GM12878 (cell line): Measurements from ENCODE around the gene GRIA4.

ENCODE experiments used
- BHLHE40 ChIP-seq, 2 experiments: fragments of 450-650 bp in 1 of 2; IDR thresholded peaks; 2 replicates each; pipeline ENCODE4 v1.6.1; 2011 to 2017; ENCODE audit warnings: low read depth in 2 of 2, borderline replicate concordance in 1 of 2, improper control_type of control experiment in 1 of 2, low read length in 1 of 2, mild to moderate bottlenecking in 1 of 2
- CTCF ChIP-seq, 3 experiments: IDR thresholded peaks in 2 of 3; conservative IDR thresholded peaks in 1 of 3; 2 replicates each; pipeline ENCODE4 v1.5.1; 2011; ENCODE audit warnings: low read depth in 3 of 3, low read length in 3 of 3, mild to moderate bottlenecking in 3 of 3, control low read depth in 2 of 3, moderate library complexity in 2 of 3, inconsistent platforms in 1 of 3, mixed read lengths in 1 of 3; ENCODE audit not compliant: control insufficient read depth in 2 of 3, insufficient read depth in 1 of 3; ENCODE audit errors: extremely low read depth in 1 of 3
- NBN ChIP-seq: fragments of 450-650 bp; IDR thresholded peaks from 2 replicates; pipeline ENCODE4 v1.6.1; 2016
- NRF1 ChIP-seq: conservative IDR thresholded peaks from 2 replicates; pipeline ENCODE4 v1.6.1; 2011; ENCODE audit warnings: mild to moderate bottlenecking, low read depth, low read length, improper control_type of control experiment
- POLR2A ChIP-seq: IDR thresholded peaks from 2 replicates; pipeline ENCODE4 v1.6.1; 2011; ENCODE audit warnings: low read depth, mild to moderate bottlenecking, low read length
- RAD21 ChIP-seq: IDR thresholded peaks from 2 replicates; pipeline ENCODE4 v1.6.1; 2011; ENCODE audit warnings: mild to moderate bottlenecking, low read depth, low read length, moderate library complexity; ENCODE audit not compliant: insufficient read depth
- SPI1 ChIP-seq: IDR thresholded peaks from 2 replicates; pipeline ENCODE4 v1.6.1; 2011; ENCODE audit warnings: low read depth, mild to moderate bottlenecking, low read length, moderate library complexity, borderline replicate concordance; ENCODE audit not compliant: insufficient read depth
- SUZ12 ChIP-seq: fragments of 200-600 bp; sonication (generic); IDR thresholded peaks from one replicate; pipeline ENCODE4 v1.6.1; 2018; ENCODE audit warnings: antibody characterized with exemption, mild to moderate bottlenecking; ENCODE audit not compliant: unreplicated experiment

DNA sequence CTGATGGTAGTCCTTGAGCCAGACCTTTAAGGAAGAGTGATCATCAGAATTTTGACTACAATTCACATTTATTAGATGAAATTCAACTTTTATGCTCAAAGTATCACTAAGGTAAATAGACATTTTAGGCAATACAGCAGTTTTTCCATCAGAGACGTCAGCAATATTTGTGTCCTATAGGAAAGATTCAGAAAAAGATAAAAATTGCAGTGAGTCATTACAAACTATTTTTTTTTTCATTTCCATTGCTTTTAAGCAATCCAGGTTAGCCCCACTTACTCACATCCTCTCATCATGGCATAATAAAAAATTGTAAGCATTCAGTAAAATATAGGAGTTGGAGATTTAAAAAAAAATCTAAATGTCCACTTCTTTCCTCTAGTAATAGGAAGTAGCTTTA, 365.3 kb downstream of the GRIA4 start:
- TF ChIP-seq POLR2A (no peak), BHLHE40 (IDR thresholded peaks at IDR 0.05; ENCODE audit: borderline replicate concordance in 1 of 2, low read depth in 2 of 2, low read length in 1 of 2) (no peak), NBN (no peak), CTCF (IDR thresholded peaks at IDR 0.05 in 2 of 3, conservative IDR thresholded peaks at IDR 0.05 in 1 of 3; ENCODE audit: control insufficient read depth in 2 of 3, extremely low read depth in 1 of 3, insufficient read depth in 1 of 3, low read depth in 3 of 3, low read length in 3 of 3) (no peak), RAD21 (no peak), SUZ12 (no peak), SPI1 (no peak), NRF1 (no peak)
